SK-N-SH (cell line): ENCODE results near the gene IMPDH2. TPM values are rescaled to one million over a fixed set of nuclear protein-coding genes. Genes with fewer than 3 reads are reported as not detected.
A peak's percentile ranks its signal among the peaks of the same experiment; 100 is the strongest.

Experiments used
- CTCF ChIA-PET: fragments of 300-600, 350-600 bp; formaldehyde crosslinking; extraction: SDS; loops from one replicate; lab custom pipeline; 2021; lab: Yijun Ruan, JAX
- POLR2A ChIA-PET: fragments of 350-600 bp; sonication (Branson Sonifier 250); formaldehyde crosslinking; extraction: SDS; loops from one replicate; lab custom pipeline; 2020; ENCODE audit warnings: antibody characterized with exemption, inconsistent platforms; lab: Yijun Ruan, JAX
- DNase-seq: peaks from one replicate; pipeline ENCODE4 v3.0.0; 2012
- H2AFZ ChIP-seq: fragments of 200-600 bp; sonication (generic); 2 replicates; pipeline ENCODE4 v1.8.1; 2016; ENCODE audit warnings: antibody characterized with exemption, mild to moderate bottlenecking, low read depth
- H3F3A ChIP-seq: fragments of 200-600 bp; sonication (generic); replicated peaks from 2 replicates; pipeline ENCODE3; 2016; ENCODE audit warnings: antibody characterized with exemption, mild to moderate bottlenecking; ENCODE audit not compliant: insufficient read depth
- H3K27ac ChIP-seq, 2 experiments: fragments of 200-500 bp in 1 of 2; fragments of 200-600 bp in 1 of 2; sonication (Bioruptor generic) in 1 of 2; sonication (generic), shearing (Covaris generic) in 1 of 2; 2 replicates each; pipeline versions ENCODE4 v1.5.1 to v1.6.1; 2014 to 2016; ENCODE audit warnings: low read depth in 2 of 2, inconsistent platforms in 1 of 2, low read length in 1 of 2, mild to moderate bottlenecking in 1 of 2, mixed read lengths in 1 of 2
- H3K27me3 ChIP-seq: fragments of 200-600 bp; sonication (generic), shearing (Covaris generic); 2 replicates; pipeline ENCODE4 v1.6.1; 2016; ENCODE audit warnings: mixed run types; ENCODE audit not compliant: insufficient read depth
- H3K36me3 ChIP-seq, 2 experiments: fragments of 200-500 bp in 1 of 2; fragments of 200-600 bp in 1 of 2; sonication (Bioruptor generic) in 1 of 2; sonication (generic) in 1 of 2; replicated peaks in 1 of 2; 2 replicates each; pipeline versions ENCODE3 to v1.5.1; 2014 to 2016; ENCODE audit warnings: low read length in 1 of 2, mild to moderate bottlenecking in 1 of 2; ENCODE audit not compliant: insufficient read depth in 2 of 2, control insufficient read depth in 1 of 2
- H3K4me1 ChIP-seq, 2 experiments: fragments of 200-500 bp in 1 of 2; fragments of 200-600 bp in 1 of 2; sonication (Bioruptor generic) in 1 of 2; sonication (generic), shearing (Covaris generic) in 1 of 2; 2 replicates each; pipeline versions ENCODE4 v1.5.1 to v1.6.1; 2014 to 2016; ENCODE audit warnings: low read depth in 1 of 2, low read length in 1 of 2, mixed run types in 1 of 2; ENCODE audit not compliant: insufficient read depth in 2 of 2, control insufficient read depth in 1 of 2
- H3K4me2 ChIP-seq: fragments of 200-600 bp; sonication (generic), shearing (Covaris generic); 2 replicates; pipeline ENCODE4 v1.6.1; 2017; ENCODE audit warnings: mixed run types
- H3K4me3 ChIP-seq, 2 experiments: fragments of 200-500 bp in 1 of 2; fragments of 200-600 bp in 1 of 2; sonication (Bioruptor generic) in 1 of 2; sonication (generic), shearing (Covaris generic) in 1 of 2; 2 replicates each; pipeline versions ENCODE4 v1.5.1 to v1.8.1; 2014 to 2016; ENCODE audit warnings: low read depth in 2 of 2, inconsistent platforms in 1 of 2, low read length in 1 of 2, mild to moderate bottlenecking in 1 of 2, mixed read lengths in 1 of 2, moderate library complexity in 1 of 2
- H3K79me2 ChIP-seq: fragments of 200-600 bp; sonication (generic); 2 replicates; pipeline ENCODE4 v1.8.1; 2017; ENCODE audit warnings: mild to moderate bottlenecking; ENCODE audit not compliant: insufficient read depth
- H3K9ac ChIP-seq: fragments of 200-600 bp; sonication (generic); 2 replicates; pipeline ENCODE4 v1.6.1; 2017; ENCODE audit warnings: mixed run types
- H3K9me2 ChIP-seq: fragments of 200-600 bp; sonication (generic); 2 replicates; pipeline ENCODE4 v1.6.1; 2017; ENCODE audit warnings: mixed run types
- H3K9me3 ChIP-seq: fragments of 200-600 bp; sonication (generic); 2 replicates; pipeline ENCODE4 v1.6.1; 2017; ENCODE audit warnings: mixed run types, mild to moderate bottlenecking, moderate library complexity
- H4K20me1 ChIP-seq: fragments of 200-600 bp; sonication (generic); 2 replicates; pipeline ENCODE4 v1.6.1; 2017; ENCODE audit warnings: mild to moderate bottlenecking, mixed run types; ENCODE audit not compliant: insufficient read depth
- CHD2 ChIP-seq: fragments of 150-350 bp; IDR thresholded peaks from 2 replicates; pipeline ENCODE4 v1.6.1; 2018; ENCODE audit warnings: low read length; ENCODE audit not compliant: partially characterized antibody
- CTCF ChIP-seq: fragments of 200-600 bp; sonication (generic); IDR thresholded peaks from 2 replicates; pipeline ENCODE4 v1.6.1; 2017; ENCODE audit warnings: antibody characterized with exemption, mild to moderate bottlenecking, moderate library complexity
- ELF1 ChIP-seq: IDR thresholded peaks from 2 replicates; pipeline ENCODE4 v1.4.0; 2012
- EZH2phosphoT487 ChIP-seq: fragments of 200-600 bp; sonication (generic); IDR thresholded peaks from 2 replicates; pipeline ENCODE4 v1.6.1; 2017; ENCODE audit warnings: low read depth, mixed run types, mild to moderate bottlenecking, antibody characterized with exemption, moderate library complexity, borderline replicate concordance
- FOXM1 ChIP-seq: IDR thresholded peaks from 2 replicates; pipeline ENCODE4 v1.4.0; 2012; ENCODE audit warnings: low read depth, mild to moderate bottlenecking
- GABPA ChIP-seq: IDR thresholded peaks from 2 replicates; pipeline ENCODE4 v1.4.0; 2012; ENCODE audit warnings: low read depth, mild to moderate bottlenecking
- IRF3 ChIP-seq: fragments of 150-350 bp; IDR thresholded peaks from 2 replicates; pipeline ENCODE4 v1.6.1; 2016; ENCODE audit warnings: mild to moderate bottlenecking, low read depth, low read length
- MAX ChIP-seq: IDR thresholded peaks from 2 replicates; pipeline ENCODE4 v1.4.0; 2012; ENCODE audit warnings: low read depth
- MEF2A ChIP-seq: IDR thresholded peaks from 2 replicates; pipeline ENCODE4 v1.4.0; 2012; ENCODE audit warnings: low read depth, borderline replicate concordance
- MXI1 ChIP-seq: IDR thresholded peaks from 2 replicates; pipeline ENCODE4 v1.6.1; 2012; ENCODE audit warnings: mild to moderate bottlenecking, low read depth, low read length, improper control_type of control experiment
- NFIC ChIP-seq: IDR thresholded peaks from 2 replicates; pipeline ENCODE4 v1.4.0; 2012; ENCODE audit warnings: borderline replicate concordance
- PBX3 ChIP-seq: IDR thresholded peaks from 2 replicates; pipeline ENCODE4; 2012
- POLR2AphosphoS5 ChIP-seq: IDR thresholded peaks from 2 replicates; pipeline ENCODE4 v1.6.1; 2012; ENCODE audit warnings: low read depth, low read length
- RAD21 ChIP-seq: IDR thresholded peaks from 2 replicates; pipeline ENCODE4 v1.6.1; 2012; ENCODE audit warnings: mild to moderate bottlenecking, low read length
- REST ChIP-seq: IDR thresholded peaks from 2 replicates; pipeline ENCODE4 v1.6.1; 2012; ENCODE audit warnings: mild to moderate bottlenecking, low read depth, low read length, moderate library complexity
- RFX5 ChIP-seq: IDR thresholded peaks from 2 replicates; pipeline ENCODE4 v1.6.1; 2012; ENCODE audit warnings: mild to moderate bottlenecking, improper control_type of control experiment, low read length
- SIN3A ChIP-seq: IDR thresholded peaks from 2 replicates; pipeline ENCODE4 v1.6.1; 2012; ENCODE audit warnings: low read depth, mild to moderate bottlenecking, low read length, moderate library complexity, borderline replicate concordance
- TAF1 ChIP-seq: IDR thresholded peaks from 2 replicates; pipeline ENCODE4 v1.6.1; 2012; ENCODE audit warnings: low read depth, mild to moderate bottlenecking, low read length, moderate library complexity, borderline replicate concordance
- TCF12 ChIP-seq: IDR thresholded peaks from 2 replicates; pipeline ENCODE4 v1.4.0; 2012
- YY1 ChIP-seq: IDR thresholded peaks from 2 replicates; pipeline ENCODE4 v1.4.0; 2012; ENCODE audit warnings: low read depth, mild to moderate bottlenecking
- WGBS: methylation state at CpG from one replicate; pipeline ENCODE4 v1.1.6; 2017; ENCODE audit warnings: low lambda C conversion rate; 5-methylcytosine and 5-hydroxymethylcytosine counted together
- polyA plus RNA-seq, 3 experiments: library from polyadenylated mRNA; depleted of rRNA; stranded (reverse); fragments of >200 nt; gene quantifications; 2 replicates each; pipeline ENCODE4 v1.2.3, GENCODE V29; 2012

The IMPDH2 gene
- polyA plus RNA-seq, 1 of the 3 experiments (the other 2 are of a cell fraction): 305 TPM

- TF ChIP-seq EZH2phosphoT487: no peak
- TF ChIP-seq, all 33 proteins: peak for 16
Measured at GRCh38 chr3:49021813-49022687, 7.1 kb downstream of the IMPDH2 start, which contains the start of gene NDUFAF3 (continued).

- WGBS: 0% methylated on average over 14 of the region's 60 CpGs
Measured at GRCh38 chr3:49021213-49021812, 7.9 kb downstream of the IMPDH2 start.

More at GRCh38 chr3:49021213-49021812, 7.9 kb downstream of the IMPDH2 start:
- Histone ChIP-seq H3K79me2 (peaks cover 74% of the 10 kb centered on the region), H3K4me1 (peaks cover 0 to 38% of the 10 kb centered on the region in 2 experiments; a peak in 1 of 4 replicates), H3K9me3 (no peaks in the 10 kb centered on the region), H3K27me3 (no peaks in the 10 kb centered on the region), H3K4me3 (peak overlapping the region; percentile 87 to 94), H3K27ac (peak overlapping the region; percentile 99), H2AFZ (peak overlapping the region; percentile 92), H3K9ac (peak overlapping the region; percentile 99), H3K36me3 (peaks cover 30 to 33% of the 10 kb centered on the region in 2 experiments), H3K4me2 (peak overlapping the region; percentile 97), H3K9me2 (no peaks in the 10 kb centered on the region), H3F3A (peaks cover 38% of the 10 kb centered on the region), H4K20me1 (no peaks in the 10 kb centered on the region)
- TF ChIP-seq IRF3 (0 out of 2 replicates have a peak, but pooled peaks have one; percentile 7), YY1 (peak; percentile 29; the same call in 1 of the 2 replicates), MEF2A (no peak), CHD2 (peak; percentile 71), FOXM1 (0 out of 2 replicates have a peak, but pooled peaks have one; percentile 12), RAD21 (no peak), REST (peak; percentile 68; the same call in 1 of the 2 replicates), TCF12 (no peak; the same call in 1 of the 2 replicates), POLR2AphosphoS5 (peak; percentile 100), ELF1 (peak; percentile 69), CTCF (no peak), PBX3 (0 out of 2 replicates have a peak, but pooled peaks have one; percentile 6), TAF1 (peak; percentile 98), RFX5 (peak; percentile 56; the same call in 1 of the 2 replicates), MXI1 (peak; percentile 80), SIN3A (peak; percentile 88), NFIC (no peak), GABPA (peak; percentile 10; the same call in 1 of the 2 replicates), MAX (peak; percentile 72)
- ChIA-PET POLR2A (interaction anchor here (0.7 to 4.6 kb wide), 12 partner anchors 7 to 337 kb away, joined by 3 to 80 read pairs (median 4); partner anchors contain the start of genes GPX1, IMPDH2, IP6K2 and PRKAR2A), CTCF (interaction anchor here (0.8 to 14.2 kb wide), 22 partner anchors 9 to 428 kb away, joined by 3 to 114 read pairs (median 5); partner anchors contain the start of genes KLHDC8B, LAMB2, P4HTM and QRICH1)
- DNase-seq: peak; percentile 97
